ENCODE data around the gene HRH2. TPM values are rescaled to one million over a fixed set of nuclear protein-coding genes. Genes with fewer than 3 reads are reported as not detected.

Gene HRH2
- total RNA-seq, 5 donors from 2014 or later (not counting 1 experiment from before 2014, with no cell fraction given): 2.9 to 14.4 (median 5.5) TPM

DNA sequence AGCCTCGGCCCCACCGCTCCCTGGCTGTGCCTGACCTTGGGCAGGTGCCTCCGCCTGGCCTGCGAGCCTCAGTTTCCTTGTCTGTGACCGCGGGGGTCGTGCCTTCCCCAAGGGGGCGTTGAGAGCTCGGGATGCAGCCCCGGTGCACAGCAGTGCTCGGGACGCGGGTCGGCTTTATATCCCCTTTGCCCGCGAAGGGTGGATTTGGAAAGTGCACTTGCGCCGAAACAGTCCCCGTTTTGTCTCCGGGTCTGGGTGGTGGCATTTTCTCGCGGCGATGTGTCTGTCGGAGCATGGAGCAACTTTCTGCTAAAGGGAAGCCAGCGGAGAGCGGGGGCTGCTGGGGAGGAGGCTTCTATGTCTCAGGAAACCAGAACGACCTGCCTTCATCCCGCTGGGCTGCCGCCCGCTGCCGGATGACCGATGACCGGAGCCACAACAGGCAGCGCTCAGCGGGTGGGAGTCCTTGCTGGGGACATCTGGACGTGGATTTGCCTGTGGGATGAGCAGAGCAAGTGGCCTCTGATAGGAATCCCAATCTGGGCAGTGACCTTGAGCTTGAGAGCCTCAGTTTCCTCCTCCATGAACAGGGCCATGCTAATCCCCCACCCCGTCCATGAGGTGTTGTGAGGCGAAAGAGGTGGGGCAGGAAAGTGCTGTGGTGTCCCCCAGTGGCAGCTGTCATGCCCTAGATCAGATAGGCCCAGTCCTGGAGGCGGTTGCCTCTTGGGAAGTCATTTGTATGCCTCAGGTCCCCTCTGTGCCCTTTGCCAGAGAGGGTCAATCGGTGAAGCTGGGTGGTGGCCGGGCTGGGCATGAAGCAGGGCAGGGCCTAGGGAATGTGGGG lies 651 bp downstream of the HRH2 start:
- Mint-ChIP-seq H3K4me1 (peaks cover 87 to 97% (median 91%) of the 10 kb centered on the region in 3 donors), H3K27ac (peak overlapping the region; percentile 20 to 86), H3K27me3 (peaks cover 0 to 8% of the 10 kb centered on the region in 2 donors), H3K9me3 (no peaks in the 10 kb centered on the region), H3K36me3 (peaks cover 25% of the 10 kb centered on the region), H3K4me3 (peak overlapping the region; percentile 84 to 95 (median 93))
- peaks cover 34 to 68% of the 10 kb centered on the region in 2 experiments for H3K4me1 ChIP-seq (ENCODE audit: control insufficient read depth in 1 of 2, extremely low read depth in 1 of 2, insufficient read depth in 2 of 2, low read length in 2 of 2)
- POLR2A ChIA-PET: no interaction called here
- H3K36me3 ChIP-seq (ENCODE audit: control insufficient read depth in 2 of 2, extremely low read depth in 1 of 2, insufficient read depth in 1 of 2, low read length in 1 of 2): no peaks in the 10 kb centered on the region
- H3K9me3 ChIP-seq: no peaks in the 10 kb centered on the region
- CTCF ChIA-PET: no interaction called here
- 11% methylated on average over 40 of the region's 41 CpGs for WGBS (ENCODE audit: insufficient coverage)
- no peak overlapping the region for H3K27ac ChIP-seq (ENCODE audit: low read length)
- H3K27me3 ChIP-seq (replicated peaks in 1 of 2; ENCODE audit: control insufficient read depth in 2 of 2, extremely low read depth in 1 of 2, insufficient read depth in 2 of 2, low read length in 1 of 2): peaks cover 0 to 9% of the 10 kb centered on the region in 2 experiments
- ATAC-seq (replicated peaks in 1 of 4) (peak; percentile 40 to 65 (median 56)), DNase-seq (peak in 17 of 35 experiments; percentile 3 to 45 (median 19))
- H3K4me3 ChIP-seq (ENCODE audit: control insufficient read depth in 1 of 2, extremely low read depth in 1 of 2, low read length in 1 of 2): peak overlapping the region; percentile 88 to 98

DNA sequence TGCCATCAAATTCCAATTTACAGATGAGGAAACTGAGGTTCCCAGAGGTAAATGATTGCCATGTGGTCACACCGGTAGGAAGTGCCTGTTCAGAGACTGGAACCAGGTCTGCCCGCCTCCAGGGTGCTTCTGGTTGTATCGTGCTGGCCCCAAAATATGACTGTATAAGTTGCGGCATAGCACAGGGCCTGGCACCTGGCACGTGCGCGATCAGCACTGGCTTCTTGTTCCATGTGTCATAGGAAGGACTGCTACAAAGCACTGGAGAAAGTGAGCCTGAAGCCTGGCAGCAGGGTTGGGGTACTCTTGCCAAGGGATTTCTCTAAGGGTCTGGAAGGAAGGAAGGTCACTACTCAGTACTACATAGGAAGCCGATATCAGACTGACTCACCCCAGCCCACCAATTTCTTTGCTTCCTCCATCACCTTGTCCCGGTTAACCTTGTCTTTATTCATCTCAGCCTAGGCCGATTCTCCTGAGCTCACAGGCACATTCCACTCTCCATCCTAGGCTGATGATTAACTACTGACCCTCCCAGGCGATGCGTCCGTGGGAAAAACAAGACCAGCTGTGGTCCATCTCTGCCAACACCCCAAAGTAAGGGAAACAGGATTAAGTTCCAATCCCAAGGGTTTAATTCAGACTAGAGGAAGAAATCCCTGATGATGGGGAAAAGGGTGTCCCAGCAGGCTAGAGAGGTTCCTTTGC lies 1.8 kb downstream of the HRH2 start:
- peaks cover 0 to 14% of the 10 kb centered on the region in 2 experiments for H3K27me3 ChIP-seq (replicated peaks in 1 of 2; ENCODE audit: control insufficient read depth in 2 of 2, extremely low read depth in 1 of 2, insufficient read depth in 2 of 2, low read length in 1 of 2)
- WGBS (ENCODE audit: insufficient coverage): 97% methylated on average over 6 of the region's 13 CpGs
- no peak overlapping the region for H3K4me3 ChIP-seq (ENCODE audit: control insufficient read depth in 1 of 2, extremely low read depth in 1 of 2, low read length in 1 of 2)
- no peak overlapping the region for H3K27ac ChIP-seq (ENCODE audit: low read length)
- H3K4me1 ChIP-seq (ENCODE audit: control insufficient read depth in 1 of 2, extremely low read depth in 1 of 2, insufficient read depth in 2 of 2, low read length in 2 of 2): peaks cover 22 to 63% of the 10 kb centered on the region in 2 experiments
- no peaks in the 10 kb centered on the region for H3K9me3 ChIP-seq
- Mint-ChIP-seq H3K27me3 (peaks cover 0 to 8% of the 10 kb centered on the region in 2 donors), H3K36me3 (peaks cover 25% of the 10 kb centered on the region), H3K4me3 (peak overlapping the region; percentile 84 to 95 (median 93)), H3K9me3 (no peaks in the 10 kb centered on the region), H3K27ac (no peak overlapping the region), H3K4me1 (peaks cover 84 to 97% (median 88%) of the 10 kb centered on the region in 3 donors)
- ATAC-seq (replicated peaks in 1 of 4) (no peak), DNase-seq (no peak)
- ChIA-PET POLR2A (no interaction called here), CTCF (no interaction called here)
- peaks cover 0 to under 1% of the 10 kb centered on the region in 2 donors for H3K36me3 ChIP-seq (ENCODE audit: control insufficient read depth in 2 of 2, extremely low read depth in 1 of 2, insufficient read depth in 1 of 2, low read length in 1 of 2)

DNA sequence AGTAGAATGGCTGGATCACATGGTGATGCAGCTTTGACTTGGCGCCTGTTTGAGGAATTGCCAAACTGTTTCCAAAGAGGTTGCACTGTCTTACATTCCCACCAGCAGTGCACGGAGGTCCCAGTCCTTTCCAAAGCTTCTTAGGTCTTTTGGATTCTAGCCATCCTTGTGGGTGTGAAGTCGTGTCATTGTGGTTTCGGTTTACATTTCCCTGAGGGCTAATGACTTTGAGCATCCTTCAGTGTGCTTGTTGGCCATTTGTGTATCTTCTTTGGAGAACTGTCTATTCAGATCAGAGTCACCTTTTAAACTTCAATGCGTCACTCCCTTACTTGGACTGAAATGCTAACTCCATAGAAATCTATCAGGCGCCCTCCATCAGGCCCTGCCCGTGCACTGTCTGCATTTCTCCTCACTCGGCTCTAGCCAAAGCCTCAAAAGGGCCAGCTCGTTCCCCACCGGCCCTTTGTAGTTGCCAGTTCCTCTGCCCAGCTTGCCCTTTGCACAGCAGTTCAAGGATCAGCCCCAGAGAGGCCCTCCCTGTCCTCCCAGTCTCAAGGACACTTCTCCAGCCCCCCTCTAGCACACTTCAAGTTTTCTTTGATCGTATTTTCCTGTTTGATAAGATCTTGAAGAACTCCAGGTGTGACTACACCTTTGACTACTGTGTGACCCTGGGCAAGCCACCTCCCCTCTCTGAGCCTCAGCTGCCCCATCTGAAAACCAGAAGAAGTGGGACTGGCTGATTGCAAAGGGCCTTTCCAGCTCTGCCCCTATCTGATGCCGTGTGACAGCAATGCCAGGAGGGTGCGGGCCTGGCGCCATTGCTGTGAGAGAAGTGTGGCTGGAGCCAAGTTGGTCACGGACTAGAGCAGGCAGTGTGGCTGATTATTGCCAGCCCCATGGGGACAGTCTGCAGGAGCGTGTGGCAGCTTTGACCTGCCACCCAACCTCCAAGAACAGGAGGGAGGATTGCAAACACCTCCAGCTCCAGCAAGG lies 5.6 kb downstream of the HRH2 start:
- DNase-seq (no peak), ATAC-seq (replicated peaks in 1 of 4) (no peak)
- Histone ChIP-seq H3K4me3 (ENCODE audit: control insufficient read depth in 1 of 2, extremely low read depth in 1 of 2, low read length in 1 of 2) (no peak overlapping the region), H3K27me3 (replicated peaks in 1 of 2; ENCODE audit: control insufficient read depth in 2 of 2, extremely low read depth in 1 of 2, insufficient read depth in 2 of 2, low read length in 1 of 2) (peaks cover 0 to 12% of the 10 kb centered on the region in 2 experiments), H3K36me3 (ENCODE audit: control insufficient read depth in 2 of 2, extremely low read depth in 1 of 2, insufficient read depth in 1 of 2, low read length in 1 of 2) (peaks cover 0 to 5% of the 10 kb centered on the region in 2 donors), H3K4me1 (ENCODE audit: control insufficient read depth in 1 of 2, extremely low read depth in 1 of 2, insufficient read depth in 2 of 2, low read length in 2 of 2) (peaks cover 2 to 31% of the 10 kb centered on the region in 2 experiments), H3K9me3 (no peaks in the 10 kb centered on the region), H3K27ac (ENCODE audit: low read length) (no peak overlapping the region)
- Mint-ChIP-seq H3K36me3 (peaks cover 25% of the 10 kb centered on the region), H3K4me1 (peaks cover 85 to 91% (median 85%) of the 10 kb centered on the region in 3 donors), H3K9me3 (no peaks in the 10 kb centered on the region), H3K27ac (peak overlapping the region in 1 of 2 donors; percentile 23), H3K27me3 (peaks cover 0 to under 1% of the 10 kb centered on the region in 2 donors), H3K4me3 (peak overlapping the region in 1 of 3 donors; percentile 37)
- WGBS (ENCODE audit: insufficient coverage): 79% methylated on average over 14 of the region's 16 CpGs
- ChIA-PET POLR2A (no interaction called here), CTCF (no interaction called here)

DNA sequence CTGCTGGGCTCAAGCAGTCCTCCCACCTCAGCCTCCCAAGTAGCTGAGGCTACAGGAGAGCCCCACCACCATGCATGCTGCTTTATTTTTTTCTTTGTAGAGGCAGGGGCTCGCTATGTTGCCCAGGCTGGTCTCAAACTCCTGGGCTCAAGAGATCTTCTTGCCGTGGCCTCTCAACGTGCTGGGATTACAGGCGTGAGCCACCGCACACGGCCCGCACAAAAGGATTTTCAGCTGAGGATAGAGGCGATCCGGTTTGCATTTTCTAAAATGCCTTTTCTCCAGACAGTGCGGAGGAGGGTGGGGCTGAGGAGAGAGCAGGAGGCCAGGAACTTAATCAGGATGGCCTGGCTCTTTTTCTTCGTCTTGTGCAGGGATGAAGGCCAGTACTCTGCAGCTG lies 6.9 kb downstream of the HRH2 start:
- peaks cover 0 to 18% of the 10 kb centered on the region in 2 experiments for H3K4me1 ChIP-seq (ENCODE audit: control insufficient read depth in 1 of 2, extremely low read depth in 1 of 2, insufficient read depth in 2 of 2, low read length in 2 of 2)
- Mint-ChIP-seq H3K27me3 (no peaks in the 10 kb centered on the region), H3K27ac (peak overlapping the region; percentile 29 to 36)

DNA sequence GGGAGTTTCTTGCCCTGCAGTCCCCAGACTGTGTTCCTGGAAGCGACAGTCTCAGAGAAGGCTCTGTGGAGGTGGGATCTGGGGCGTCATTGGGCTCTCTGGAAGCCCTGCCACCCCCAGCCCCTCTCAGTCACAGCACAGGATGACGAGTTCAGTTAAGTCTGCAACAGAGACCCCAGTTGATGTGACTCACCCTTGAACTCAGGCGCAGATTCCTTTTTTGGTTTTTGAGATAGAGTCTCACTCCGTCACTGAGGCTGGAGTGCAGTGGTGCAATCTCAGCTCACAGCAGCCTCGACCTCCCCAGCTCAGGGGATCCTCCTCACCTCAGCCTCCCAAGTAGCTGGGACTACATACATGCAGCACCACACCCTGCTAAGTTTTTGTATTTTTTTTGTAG lies 8.3 kb downstream of the HRH2 start:
- peaks cover 0 to 19% of the 10 kb centered on the region in 2 experiments for H3K4me1 ChIP-seq (ENCODE audit: control insufficient read depth in 1 of 2, extremely low read depth in 1 of 2, insufficient read depth in 2 of 2, low read length in 2 of 2)
- POLR2A ChIA-PET: no interaction called here
- H3K27me3 Mint-ChIP-seq: no peaks in the 10 kb centered on the region
- no peak overlapping the region for H3K27ac ChIP-seq (ENCODE audit: low read length)
- H3K4me1 Mint-ChIP-seq: peaks cover 71 to 75% (median 74%) of the 10 kb centered on the region in 3 donors
- CTCF ChIA-PET: no interaction called here
- H3K36me3 ChIP-seq (ENCODE audit: control insufficient read depth in 2 of 2, extremely low read depth in 1 of 2, insufficient read depth in 1 of 2, low read length in 1 of 2): peaks cover 0 to 5% of the 10 kb centered on the region in 2 donors
- H3K4me3 Mint-ChIP-seq: no peak overlapping the region
- H3K9me3 ChIP-seq: no peaks in the 10 kb centered on the region
- peak overlapping the region in 1 of 2 donors; percentile 17 for H3K27ac Mint-ChIP-seq
- peaks cover 0 to 6% of the 10 kb centered on the region in 2 experiments for H3K27me3 ChIP-seq (replicated peaks in 1 of 2; ENCODE audit: control insufficient read depth in 2 of 2, extremely low read depth in 1 of 2, insufficient read depth in 2 of 2, low read length in 1 of 2)
- H3K4me3 ChIP-seq (ENCODE audit: control insufficient read depth in 1 of 2, extremely low read depth in 1 of 2, low read length in 1 of 2): no peak overlapping the region
- no peak for ATAC-seq (replicated peaks in 1 of 4)
- DNase-seq: no peak
- peaks cover 13% of the 10 kb centered on the region for H3K36me3 Mint-ChIP-seq
- no peaks in the 10 kb centered on the region for H3K9me3 Mint-ChIP-seq
- 86% methylated on average over 2 of the region's 6 CpGs for WGBS (ENCODE audit: insufficient coverage)

More for the DNA sequence above, 6.9 kb downstream of the HRH2 start:
- Histone ChIP-seq H3K36me3 (ENCODE audit: control insufficient read depth in 2 of 2, extremely low read depth in 1 of 2, insufficient read depth in 1 of 2, low read length in 1 of 2) (peaks cover 0 to 5% of the 10 kb centered on the region in 2 donors), H3K4me3 (ENCODE audit: control insufficient read depth in 1 of 2, extremely low read depth in 1 of 2, low read length in 1 of 2) (no peak overlapping the region), H3K27ac (ENCODE audit: low read length) (no peak overlapping the region), H3K27me3 (replicated peaks in 1 of 2; ENCODE audit: control insufficient read depth in 2 of 2, extremely low read depth in 1 of 2, insufficient read depth in 2 of 2, low read length in 1 of 2) (peaks cover 0 to 6% of the 10 kb centered on the region in 2 experiments), H3K9me3 (no peaks in the 10 kb centered on the region)
- H3K9me3 Mint-ChIP-seq: no peaks in the 10 kb centered on the region
- peak overlapping the region in 1 of 3 donors; percentile 9 for H3K4me3 Mint-ChIP-seq
- no peak for ATAC-seq (replicated peaks in 1 of 4)
- no peak for DNase-seq
- peaks cover 25% of the 10 kb centered on the region for H3K36me3 Mint-ChIP-seq
- peaks cover 73 to 79% (median 77%) of the 10 kb centered on the region in 3 donors for H3K4me1 Mint-ChIP-seq
- CTCF ChIA-PET: no interaction called here
- POLR2A ChIA-PET: no interaction called here
- WGBS (ENCODE audit: insufficient coverage): 95% methylated on average over 11 of the region's 11 CpGs
